GM06990 (cell line): Measurements from ENCODE around the gene PCGF5.

Experiments
- DNase-seq: peaks from one replicate; pipeline ENCODE4 v3.0.0-alpha.2; 2011; ENCODE audit not compliant: insufficient read length; ENCODE audit errors: extremely low read depth
- H3K27me3 ChIP-seq: replicated peaks from 2 replicates; pipeline ENCODE4 v1.6.0; 2011; ENCODE audit warnings: low read length; ENCODE audit not compliant: control insufficient read depth, insufficient read depth
- H3K36me3 ChIP-seq: 2 replicates; pipeline ENCODE4 v1.5.1; 2011; ENCODE audit warnings: low read length; ENCODE audit not compliant: control insufficient read depth, insufficient read depth
- H3K4me3 ChIP-seq: replicated peaks from 2 replicates; pipeline ENCODE4 v1.5.1; 2011; ENCODE audit warnings: low read depth, mild to moderate bottlenecking, control low read depth, low read length
- TF ChIP-seq, protein P1 (sequence below): IDR thresholded peaks from 2 replicates; pipeline ENCODE4 v1.5.1; 2011; ENCODE audit warnings: low read length, control low read depth, mild to moderate bottlenecking, inconsistent platforms; ENCODE audit not compliant: insufficient read depth, poor library complexity, severe bottlenecking

Gene PCGF5

DNA sequence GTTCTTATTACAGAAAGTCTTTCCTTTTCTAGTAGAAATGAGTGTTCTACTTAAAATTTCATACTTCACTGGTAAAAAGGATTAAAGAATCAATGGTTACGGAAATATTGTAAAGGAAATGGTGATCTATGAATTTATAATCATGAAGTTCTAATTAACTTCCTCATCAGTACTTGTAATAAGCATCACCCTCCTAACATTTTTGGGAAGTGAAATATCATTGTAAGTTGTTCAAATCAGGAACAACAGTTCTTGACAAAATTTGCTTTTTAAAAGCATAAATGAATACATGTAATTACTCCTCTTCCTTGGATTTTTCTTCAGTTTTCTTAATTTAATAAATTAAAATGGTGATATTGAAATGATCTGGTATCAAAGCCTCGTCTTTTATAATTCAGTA is 5.6 kb upstream of the PCGF5 start:
- Histone ChIP-seq H3K36me3 (no peaks in the 10 kb centered on the region), H3K4me3 (no peak overlapping the region), H3K27me3 (no peaks in the 10 kb centered on the region)
- no peak for DNase-seq
- TF ChIP-seq, protein P1, sequence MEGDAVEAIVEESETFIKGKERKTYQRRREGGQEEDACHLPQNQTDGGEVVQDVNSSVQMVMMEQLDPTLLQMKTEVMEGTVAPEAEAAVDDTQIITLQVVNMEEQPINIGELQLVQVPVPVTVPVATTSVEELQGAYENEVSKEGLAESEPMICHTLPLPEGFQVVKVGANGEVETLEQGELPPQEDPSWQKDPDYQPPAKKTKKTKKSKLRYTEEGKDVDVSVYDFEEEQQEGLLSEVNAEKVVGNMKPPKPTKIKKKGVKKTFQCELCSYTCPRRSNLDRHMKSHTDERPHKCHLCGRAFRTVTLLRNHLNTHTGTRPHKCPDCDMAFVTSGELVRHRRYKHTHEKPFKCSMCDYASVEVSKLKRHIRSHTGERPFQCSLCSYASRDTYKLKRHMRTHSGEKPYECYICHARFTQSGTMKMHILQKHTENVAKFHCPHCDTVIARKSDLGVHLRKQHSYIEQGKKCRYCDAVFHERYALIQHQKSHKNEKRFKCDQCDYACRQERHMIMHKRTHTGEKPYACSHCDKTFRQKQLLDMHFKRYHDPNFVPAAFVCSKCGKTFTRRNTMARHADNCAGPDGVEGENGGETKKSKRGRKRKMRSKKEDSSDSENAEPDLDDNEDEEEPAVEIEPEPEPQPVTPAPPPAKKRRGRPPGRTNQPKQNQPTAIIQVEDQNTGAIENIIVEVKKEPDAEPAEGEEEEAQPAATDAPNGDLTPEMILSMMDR = no peak

- Histone ChIP-seq H3K36me3 (no peaks in the 10 kb centered on the region), H3K4me3 (no peak overlapping the region), H3K27me3 (no peaks in the 10 kb centered on the region)
- TF ChIP-seq, protein P1 = no peak
- no peak for DNase-seq
These were observed 5.1 kb upstream of the PCGF5 start for GRCh38 chr10:91215384-91215783.

DNA sequence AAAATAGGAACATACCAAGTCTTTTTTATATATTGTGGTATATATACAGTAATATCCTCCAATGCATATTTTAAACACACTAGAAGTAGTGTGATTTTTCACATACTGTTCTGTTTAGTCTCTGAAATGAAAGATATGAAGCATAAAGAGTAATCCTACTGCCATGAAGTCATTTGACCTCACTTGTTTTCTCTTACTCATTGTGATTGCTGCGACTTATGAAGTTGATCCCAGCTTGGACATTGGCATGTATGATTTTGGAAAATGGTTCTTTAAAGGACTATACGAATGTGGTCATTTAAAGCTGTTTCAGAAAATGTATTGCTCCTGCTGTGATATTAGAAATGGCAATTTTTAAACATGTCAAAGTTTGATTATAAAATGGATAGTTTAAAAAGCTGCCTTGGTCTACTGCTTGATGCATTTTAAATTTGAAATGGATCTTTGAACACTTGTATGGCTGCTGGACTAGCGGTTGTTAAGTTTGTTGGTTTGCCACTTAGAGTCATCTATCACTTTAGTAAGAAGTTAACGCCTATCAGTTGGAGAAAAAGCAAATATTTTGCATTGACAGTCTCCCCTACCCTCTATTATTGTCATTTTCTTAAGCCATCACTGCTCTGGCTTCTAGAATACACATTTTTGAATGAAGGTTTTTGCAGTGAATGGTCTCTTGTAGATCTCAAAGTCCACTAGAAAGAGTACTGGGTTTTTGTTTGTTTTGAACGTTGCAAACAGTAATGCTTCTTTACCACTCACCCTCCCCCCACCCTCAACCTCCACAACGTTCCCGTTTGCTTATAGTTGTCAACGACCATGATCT is 881 bp upstream of the PCGF5 start:
- Histone ChIP-seq H3K27me3 (no peaks in the 10 kb centered on the region), H3K4me3 (peak overlapping the region; percentile 59), H3K36me3 (peaks cover 1% of the 10 kb centered on the region; the same call in 1 of the 2 replicates)
- DNase-seq = no peak
- TF ChIP-seq, protein P1 = no peak

- H3K27me3 ChIP-seq = no peaks in the 10 kb centered on the region
- DNase-seq = no peak
- TF ChIP-seq, protein P1 = no peak
- peaks cover 1% of the 10 kb centered on the region; the same call in 1 of the 2 replicates for H3K36me3 ChIP-seq
- peak overlapping the region; percentile 90 for H3K4me3 ChIP-seq
These were observed 652 bp downstream of the PCGF5 start for GRCh38 chr10:91220954-91221675.

DNA sequence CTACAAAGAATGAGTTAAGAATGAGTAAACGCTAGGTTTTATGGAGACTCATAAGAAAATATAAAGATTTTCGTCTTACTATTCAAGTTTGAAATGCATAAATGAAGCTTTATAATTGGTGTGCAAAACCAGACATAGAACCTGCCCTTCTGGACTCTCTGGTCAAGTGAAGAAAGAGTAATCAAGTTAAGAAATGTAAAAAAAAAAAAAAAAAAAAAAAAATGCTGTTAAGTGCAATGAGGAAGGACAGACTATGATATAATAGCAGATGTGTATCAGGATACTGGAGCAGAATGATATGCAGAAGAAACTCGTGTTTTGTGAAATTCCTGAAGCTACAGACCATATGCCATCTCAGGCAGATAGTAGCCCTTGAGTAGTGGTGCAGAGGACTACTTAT is 5.6 kb downstream of the PCGF5 start:
- no peak overlapping the region for H3K4me3 ChIP-seq
- TF ChIP-seq, protein P1 = no peak
- no peak for DNase-seq
- no peaks in the 10 kb centered on the region for H3K27me3 ChIP-seq
- H3K36me3 ChIP-seq = peaks cover 3% of the 10 kb centered on the region; the same call in 1 of the 2 replicates
